Fibroblast of villous mesenchyme (primary cell): ENCODE results near the gene TFPI. TPM values are rescaled to one million over a fixed set of nuclear protein-coding genes. Genes with fewer than 3 reads are reported as not detected.

Source experiments
- DNase-seq: peaks from one replicate; pipeline ENCODE4 v3.0.0-alpha.2; 2010; ENCODE audit warnings: low read depth
- H3K4me3 ChIP-seq: 2 replicates; pipeline ENCODE4 v1.5.1; 2011; ENCODE audit warnings: low read depth, mild to moderate bottlenecking, low read length
- CTCF ChIP-seq: IDR thresholded peaks from 2 replicates; pipeline ENCODE4 v1.5.1; 2012; ENCODE audit warnings: low read depth, mild to moderate bottlenecking, low read length; ENCODE audit not compliant: insufficient read depth
- total RNA-seq: library from RNA; depleted of rRNA; stranded (reverse); fragments of >200 nt; gene quantifications from 2 replicates; pipeline ENCODE4 v1.2.3, GENCODE V29; 2012

The TFPI gene
- total RNA-seq, 1 donor: 126 TPM

- DNase-seq: peak; percentile 21
- H3K4me3 ChIP-seq: no peak overlapping the region
- no peak for TF ChIP-seq CTCF
These were observed 114.0 kb downstream of the TFPI start for GRCh38 chr2:187440101-187440675.

- no peak for TF ChIP-seq CTCF
- DNase-seq: no peak
- H3K4me3 ChIP-seq: no peak overlapping the region
These were observed 115.8 kb downstream of the TFPI start for GRCh38 chr2:187438455-187438854.

- no peak for DNase-seq
- no peak overlapping the region for H3K4me3 ChIP-seq
- no peak for TF ChIP-seq CTCF
These were observed 118.5 kb downstream of the TFPI start for GRCh38 chr2:187435756-187436155.

GRCh38 chr2:187435078-187435477 lies 119.2 kb downstream of the TFPI start:
- no peak overlapping the region for H3K4me3 ChIP-seq
- TF ChIP-seq CTCF: no peak
- no peak for DNase-seq

GRCh38 chr2:187434342-187434785 lies 119.9 kb downstream of the TFPI start:
- no peak for TF ChIP-seq CTCF
- H3K4me3 ChIP-seq: no peak overlapping the region
- DNase-seq: peak; percentile 78

- TF ChIP-seq CTCF: no peak
- H3K4me3 ChIP-seq: no peak overlapping the region
- DNase-seq: no peak
These were observed 122.3 kb downstream of the TFPI start for GRCh38 chr2:187431911-187432310.

- H3K4me3 ChIP-seq: no peak overlapping the region
- DNase-seq: peak; percentile 51
- TF ChIP-seq CTCF: no peak
These were observed 124.2 kb downstream of the TFPI start for GRCh38 chr2:187429989-187430388.
